Measurements from ENCODE around the gene GAS1.
A peak's percentile ranks its signal among the peaks of the same experiment; 100 is the strongest.

The GAS1 gene

GRCh38 chr9:86925686-86926085 lies 21.6 kb downstream of the GAS1 start:
- DNase-seq (ENCODE audit: low read depth): no peak

GRCh38 chr9:86924206-86924605 lies 23.1 kb downstream of the GAS1 start:
- no peak for DNase-seq (ENCODE audit: low read depth)

- no peak for DNase-seq (ENCODE audit: low read depth)
These were observed 26.0 kb downstream of the GAS1 start for GRCh38 chr9:86921151-86921923.

GRCh38 chr9:86918556-86918955 lies 28.8 kb downstream of the GAS1 start:
- no peak for DNase-seq (ENCODE audit: low read depth)

- DNase-seq (ENCODE audit: low read depth): no peak
These were observed 35.1 kb downstream of the GAS1 start for GRCh38 chr9:86912210-86912609.

GRCh38 chr9:86909388-86909787 lies 37.9 kb downstream of the GAS1 start:
- peak; percentile 13 for DNase-seq (ENCODE audit: low read depth)

- DNase-seq (ENCODE audit: low read depth): no peak
These were observed 39.0 kb downstream of the GAS1 start for GRCh38 chr9:86908261-86908660.

- DNase-seq (ENCODE audit: low read depth): no peak
These were observed 40.0 kb downstream of the GAS1 start for GRCh38 chr9:86907346-86907745.

GRCh38 chr9:86903734-86904085 lies 43.6 kb downstream of the GAS1 start:
- DNase-seq (ENCODE audit: low read depth): no peak

GRCh38 chr9:86902991-86903733 lies 44.1 kb downstream of the GAS1 start:
- no peak for DNase-seq (ENCODE audit: low read depth)

GRCh38 chr9:86902586-86902985 lies 44.7 kb downstream of the GAS1 start:
- no peak for DNase-seq (ENCODE audit: low read depth)

- no peak for DNase-seq (ENCODE audit: low read depth)
These were observed 45.1 kb downstream of the GAS1 start for GRCh38 chr9:86902176-86902575.

- no peak for DNase-seq (ENCODE audit: low read depth)
These were observed 45.8 kb downstream of the GAS1 start for GRCh38 chr9:86901511-86901910.
